Measurements from ENCODE around the gene CD22.

Gene CD22

DNA sequence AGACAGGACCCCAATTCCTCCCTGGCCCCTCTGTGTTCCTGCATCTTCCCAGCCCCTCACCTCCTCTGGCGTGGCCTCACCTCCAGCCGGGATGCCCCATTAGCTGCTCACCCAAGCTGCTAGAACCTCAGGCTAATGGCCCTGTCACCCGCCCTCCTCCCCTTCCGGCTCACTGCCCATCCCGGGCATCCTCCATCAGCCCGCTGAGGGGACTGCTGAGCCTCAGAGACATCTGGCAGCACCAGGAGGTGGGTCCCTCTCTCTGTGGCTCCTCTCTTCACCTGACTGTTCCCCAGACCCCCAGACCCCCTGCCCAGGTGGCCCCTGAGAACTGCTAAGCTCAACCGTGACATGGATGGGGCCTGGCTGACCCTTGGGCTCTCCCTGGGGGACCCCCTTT, 21.6 kb downstream of the CD22 start:
- no peaks in the 10 kb centered on the region for H3K9me2 ChIP-seq (replicated peaks; ENCODE audit: low read depth, low read length)
- no peaks in the 10 kb centered on the region for H3K9me3 ChIP-seq (ENCODE audit: insufficient read depth, low read depth, low read length)
- peaks cover 29% of the 10 kb centered on the region for H3K4me1 ChIP-seq (ENCODE audit: insufficient read depth, low read length, poor library complexity, severe bottlenecking)
- H3K79me2 ChIP-seq (ENCODE audit: insufficient read depth, low read length) = no peaks in the 10 kb centered on the region
- H3K4me3 ChIP-seq (ENCODE audit: low read length, poor library complexity, severe bottlenecking) = no peak overlapping the region
- no peak overlapping the region for H3K4me2 ChIP-seq (ENCODE audit: low read depth, low read length, poor library complexity, severe bottlenecking)
- H4K20me1 ChIP-seq (ENCODE audit: insufficient read depth, low read length, poor library complexity, severe bottlenecking) = no peaks in the 10 kb centered on the region
- no peak overlapping the region for H2AFZ ChIP-seq (ENCODE audit: low read length)
- no peaks in the 10 kb centered on the region for H3F3A ChIP-seq (ENCODE audit: low read depth)
- no peaks in the 10 kb centered on the region for H3K36me3 ChIP-seq (ENCODE audit: insufficient read depth, low read length)
- H3K9ac ChIP-seq (ENCODE audit: low read depth, low read length, poor library complexity, severe bottlenecking) = no peak overlapping the region
- H3K27me3 ChIP-seq (ENCODE audit: insufficient read depth, low read length, poor library complexity, severe bottlenecking) = no peaks in the 10 kb centered on the region
- TF ChIP-seq, protein P1, sequence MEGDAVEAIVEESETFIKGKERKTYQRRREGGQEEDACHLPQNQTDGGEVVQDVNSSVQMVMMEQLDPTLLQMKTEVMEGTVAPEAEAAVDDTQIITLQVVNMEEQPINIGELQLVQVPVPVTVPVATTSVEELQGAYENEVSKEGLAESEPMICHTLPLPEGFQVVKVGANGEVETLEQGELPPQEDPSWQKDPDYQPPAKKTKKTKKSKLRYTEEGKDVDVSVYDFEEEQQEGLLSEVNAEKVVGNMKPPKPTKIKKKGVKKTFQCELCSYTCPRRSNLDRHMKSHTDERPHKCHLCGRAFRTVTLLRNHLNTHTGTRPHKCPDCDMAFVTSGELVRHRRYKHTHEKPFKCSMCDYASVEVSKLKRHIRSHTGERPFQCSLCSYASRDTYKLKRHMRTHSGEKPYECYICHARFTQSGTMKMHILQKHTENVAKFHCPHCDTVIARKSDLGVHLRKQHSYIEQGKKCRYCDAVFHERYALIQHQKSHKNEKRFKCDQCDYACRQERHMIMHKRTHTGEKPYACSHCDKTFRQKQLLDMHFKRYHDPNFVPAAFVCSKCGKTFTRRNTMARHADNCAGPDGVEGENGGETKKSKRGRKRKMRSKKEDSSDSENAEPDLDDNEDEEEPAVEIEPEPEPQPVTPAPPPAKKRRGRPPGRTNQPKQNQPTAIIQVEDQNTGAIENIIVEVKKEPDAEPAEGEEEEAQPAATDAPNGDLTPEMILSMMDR (conservative IDR thresholded peaks at IDR 0.05; ENCODE audit: low read length) = no peak
- no peak for TF ChIP-seq EZH2phosphoT487 (IDR thresholded peaks at IDR 0.05; ENCODE audit: borderline replicate concordance)

DNA sequence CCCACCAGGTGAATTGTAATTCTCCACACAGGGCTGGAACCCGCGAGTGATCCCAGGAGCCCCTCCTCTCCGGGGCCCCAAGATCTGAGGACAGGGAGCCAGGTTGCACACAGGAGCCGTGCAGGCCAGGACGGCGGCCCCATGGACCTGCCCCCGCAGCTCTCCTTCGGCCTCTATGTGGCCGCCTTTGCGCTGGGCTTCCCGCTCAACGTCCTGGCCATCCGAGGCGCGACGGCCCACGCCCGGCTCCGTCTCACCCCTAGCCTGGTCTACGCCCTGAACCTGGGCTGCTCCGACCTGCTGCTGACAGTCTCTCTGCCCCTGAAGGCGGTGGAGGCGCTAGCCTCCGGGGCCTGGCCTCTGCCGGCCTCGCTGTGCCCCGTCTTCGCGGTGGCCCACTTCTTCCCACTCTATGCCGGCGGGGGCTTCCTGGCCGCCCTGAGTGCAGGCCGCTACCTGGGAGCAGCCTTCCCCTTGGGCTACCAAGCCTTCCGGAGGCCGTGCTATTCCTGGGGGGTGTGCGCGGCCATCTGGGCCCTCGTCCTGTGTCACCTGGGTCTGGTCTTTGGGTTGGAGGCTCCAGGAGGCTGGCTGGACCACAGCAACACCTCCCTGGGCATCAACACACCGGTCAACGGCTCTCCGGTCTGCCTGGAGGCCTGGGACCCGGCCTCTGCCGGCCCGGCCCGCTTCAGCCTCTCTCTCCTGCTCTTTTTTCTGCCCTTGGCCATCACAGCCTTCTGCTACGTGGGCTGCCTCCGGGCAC, 22.6 kb downstream of the CD22 start:
- Histone ChIP-seq H3K79me2 (ENCODE audit: insufficient read depth, low read length) (no peaks in the 10 kb centered on the region), H3F3A (ENCODE audit: low read depth) (no peaks in the 10 kb centered on the region), H3K4me2 (ENCODE audit: low read depth, low read length, poor library complexity, severe bottlenecking) (no peak overlapping the region), H3K9ac (ENCODE audit: low read depth, low read length, poor library complexity, severe bottlenecking) (no peak overlapping the region), H3K4me3 (ENCODE audit: low read length, poor library complexity, severe bottlenecking) (no peak overlapping the region), H3K9me2 (replicated peaks; ENCODE audit: low read depth, low read length) (no peaks in the 10 kb centered on the region), H3K9me3 (ENCODE audit: insufficient read depth, low read depth, low read length) (no peaks in the 10 kb centered on the region), H3K4me1 (ENCODE audit: insufficient read depth, low read length, poor library complexity, severe bottlenecking) (peaks cover 23% of the 10 kb centered on the region), H2AFZ (ENCODE audit: low read length) (no peak overlapping the region), H4K20me1 (ENCODE audit: insufficient read depth, low read length, poor library complexity, severe bottlenecking) (no peaks in the 10 kb centered on the region), H3K36me3 (ENCODE audit: insufficient read depth, low read length) (no peaks in the 10 kb centered on the region), H3K27me3 (ENCODE audit: insufficient read depth, low read length, poor library complexity, severe bottlenecking) (no peaks in the 10 kb centered on the region)
- TF ChIP-seq, protein P1 (conservative IDR thresholded peaks at IDR 0.05; ENCODE audit: low read length) = no peak
- TF ChIP-seq EZH2phosphoT487 (IDR thresholded peaks at IDR 0.05; ENCODE audit: borderline replicate concordance) = no peak

DNA sequence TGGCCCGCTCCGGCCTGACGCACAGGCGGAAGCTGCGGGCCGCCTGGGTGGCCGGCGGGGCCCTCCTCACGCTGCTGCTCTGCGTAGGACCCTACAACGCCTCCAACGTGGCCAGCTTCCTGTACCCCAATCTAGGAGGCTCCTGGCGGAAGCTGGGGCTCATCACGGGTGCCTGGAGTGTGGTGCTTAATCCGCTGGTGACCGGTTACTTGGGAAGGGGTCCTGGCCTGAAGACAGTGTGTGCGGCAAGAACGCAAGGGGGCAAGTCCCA, 23.1 kb downstream of the CD22 start:
- no peak overlapping the region for H3K4me2 ChIP-seq (ENCODE audit: low read depth, low read length, poor library complexity, severe bottlenecking)
- no peaks in the 10 kb centered on the region for H4K20me1 ChIP-seq (ENCODE audit: insufficient read depth, low read length, poor library complexity, severe bottlenecking)
- H3K9me2 ChIP-seq (replicated peaks; ENCODE audit: low read depth, low read length) = no peaks in the 10 kb centered on the region
- no peak overlapping the region for H2AFZ ChIP-seq (ENCODE audit: low read length)
- H3K9ac ChIP-seq (ENCODE audit: low read depth, low read length, poor library complexity, severe bottlenecking) = no peak overlapping the region
- H3K4me3 ChIP-seq (ENCODE audit: low read length, poor library complexity, severe bottlenecking) = no peak overlapping the region
- no peaks in the 10 kb centered on the region for H3K9me3 ChIP-seq (ENCODE audit: insufficient read depth, low read depth, low read length)
- H3K4me1 ChIP-seq (ENCODE audit: insufficient read depth, low read length, poor library complexity, severe bottlenecking) = peaks cover 18% of the 10 kb centered on the region
- no peaks in the 10 kb centered on the region for H3K27me3 ChIP-seq (ENCODE audit: insufficient read depth, low read length, poor library complexity, severe bottlenecking)
- H3K36me3 ChIP-seq (ENCODE audit: insufficient read depth, low read length) = no peaks in the 10 kb centered on the region
- H3F3A ChIP-seq (ENCODE audit: low read depth) = no peaks in the 10 kb centered on the region
- TF ChIP-seq, protein P1 (conservative IDR thresholded peaks at IDR 0.05; ENCODE audit: low read length) = no peak
- no peak for TF ChIP-seq EZH2phosphoT487 (IDR thresholded peaks at IDR 0.05; ENCODE audit: borderline replicate concordance)
- H3K79me2 ChIP-seq (ENCODE audit: insufficient read depth, low read length) = no peaks in the 10 kb centered on the region
